HG02884 (cell line): ENCODE results near the gene ZNF341.
"Not testable (repeated sequence)": the region's sequence is repeated elsewhere in the genome, so short reads cannot be mapped to it uniquely, and the experiment has no call there.

Experiments used
- ATAC-seq: cut with Tn5 transposase; IDR thresholded peaks from one replicate; pipeline ENCODE4 v1.9.1; 2021; ENCODE audit warnings: mild to moderate bottlenecking, moderate library complexity; ENCODE audit not compliant: unreplicated experiment

ZNF341 gene

DNA sequence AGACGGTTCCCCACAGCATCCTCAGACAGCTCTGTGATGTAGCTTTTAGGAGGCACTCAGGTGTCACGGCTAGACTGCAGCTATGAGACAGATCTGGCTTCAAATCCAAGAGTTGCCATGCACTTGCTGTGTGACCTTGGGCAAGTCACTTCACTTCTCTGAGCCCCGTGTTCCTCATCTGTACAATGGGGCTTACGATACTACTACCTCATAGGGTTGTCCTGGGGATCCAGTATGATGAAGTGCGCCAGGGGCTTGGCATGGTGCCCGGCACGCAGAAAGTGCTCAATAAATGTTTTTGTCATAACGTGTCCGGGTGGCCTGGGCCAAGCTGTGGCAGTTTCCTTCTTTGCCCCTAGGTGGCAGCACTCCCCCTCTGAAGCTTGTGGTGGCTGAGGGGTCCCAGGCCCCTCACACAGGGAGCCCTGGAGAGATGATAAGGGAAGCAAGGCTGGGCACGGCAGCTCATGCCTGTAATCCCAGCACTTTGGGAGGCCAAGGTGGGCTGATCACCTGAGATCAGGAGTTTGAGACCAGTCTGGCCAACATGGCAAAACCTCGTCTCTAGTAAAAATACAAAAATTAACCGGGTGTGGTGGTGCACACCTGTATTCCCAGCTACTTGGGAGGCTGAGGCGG is 60.3 kb downstream of the ZNF341 start:
- no peak for ATAC-seq

DNA sequence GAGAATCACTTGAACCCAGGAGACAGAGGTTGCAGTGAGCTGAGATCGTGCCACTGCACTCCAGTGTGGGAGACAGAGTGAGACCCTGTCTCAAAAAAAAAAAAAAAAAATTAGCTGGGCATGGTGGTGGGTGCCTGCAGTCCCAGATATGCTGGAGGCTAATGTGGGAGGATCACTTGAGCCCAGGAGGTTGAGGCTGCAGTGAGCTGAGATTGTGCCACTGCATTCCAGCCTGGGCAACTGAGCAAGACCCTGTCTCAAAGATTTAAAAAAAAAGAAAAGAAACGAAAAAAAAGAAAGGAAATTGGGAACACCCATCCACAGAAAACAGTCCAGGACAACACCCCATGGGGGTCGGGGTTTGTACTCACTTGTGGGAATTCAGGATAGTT is 60.8 kb downstream of the ZNF341 start:
- not testable (repeated sequence) for ATAC-seq

GRCh38 chr20:33793011-33793931 is 61.5 kb downstream of the ZNF341 start:
- no peak for ATAC-seq

- no peak for ATAC-seq
These were observed 64.6 kb downstream of the ZNF341 start for GRCh38 chr20:33796263-33796906.

DNA sequence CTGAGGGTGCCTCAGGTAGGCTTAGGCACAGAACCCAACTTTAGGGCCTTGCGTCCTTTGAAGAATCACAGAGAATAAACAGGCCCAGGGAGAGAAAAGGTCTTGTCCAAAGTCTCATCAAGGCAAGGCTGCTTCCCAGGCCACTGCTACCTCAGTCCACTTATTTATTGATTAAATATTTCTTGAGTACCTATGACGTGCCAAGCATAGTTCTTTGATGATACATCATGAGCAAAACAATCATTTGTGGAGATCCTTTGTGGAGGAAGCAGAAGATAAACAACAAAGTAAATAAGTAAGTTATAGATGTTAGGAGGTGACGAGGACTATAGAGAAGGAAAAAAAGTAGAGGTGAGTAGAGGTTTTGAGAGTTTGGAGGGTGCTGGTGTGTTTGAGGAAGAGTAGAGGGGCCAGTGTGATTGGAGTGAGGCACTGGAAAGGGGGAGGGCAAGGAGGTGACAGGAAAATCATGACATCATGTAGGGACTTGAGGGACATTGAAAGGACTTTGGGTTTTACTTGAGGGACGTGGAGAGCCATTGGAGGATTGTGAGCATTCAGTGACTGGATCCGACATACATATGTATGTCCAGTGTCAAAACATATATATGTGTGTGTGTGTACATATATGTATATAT is 65.2 kb downstream of the ZNF341 start:
- ATAC-seq: no peak

DNA sequence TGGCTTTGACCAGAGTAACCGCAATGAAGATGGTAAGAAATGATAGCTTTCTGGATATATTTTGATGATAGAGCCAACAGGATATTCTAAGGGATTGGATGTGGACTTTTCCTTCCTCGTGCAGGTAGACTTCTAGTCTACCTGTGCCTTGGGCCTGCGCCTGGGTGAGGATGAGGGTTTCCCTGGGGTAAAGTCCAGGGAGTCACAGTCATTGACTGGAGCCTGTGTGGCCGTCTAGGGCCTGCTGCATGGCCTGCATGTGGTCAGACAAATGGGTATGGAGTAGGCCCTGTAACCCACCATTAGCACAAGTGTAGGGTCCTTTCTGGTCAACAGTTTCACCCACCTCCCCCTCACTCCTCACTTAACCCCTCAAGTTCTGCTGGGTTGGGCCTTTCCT is 66.6 kb downstream of the ZNF341 start:
- ATAC-seq: no peak

- no peak for ATAC-seq
These were observed 72.1 kb downstream of the ZNF341 start for GRCh38 chr20:33803921-33804337.

DNA sequence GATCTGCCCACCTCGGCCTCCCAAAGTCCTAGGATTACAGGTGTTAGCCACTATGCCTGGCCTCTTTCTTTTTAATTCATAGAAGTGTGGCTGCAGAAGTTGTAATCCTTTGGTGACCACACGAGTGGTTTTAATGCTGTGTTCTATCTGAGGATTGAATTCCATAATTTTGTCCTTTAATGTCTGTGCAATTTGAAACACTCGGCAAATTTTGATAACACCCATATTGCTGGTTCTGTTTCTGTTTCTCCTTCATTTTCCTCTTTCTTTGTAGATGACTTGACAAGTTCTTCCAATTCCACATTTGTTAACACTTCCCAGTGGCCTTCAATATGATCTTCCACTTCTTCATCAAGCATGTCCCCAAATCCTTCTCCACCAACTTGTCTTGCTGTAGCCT is 76.6 kb downstream of the ZNF341 start:
- ATAC-seq: no peak

DNA sequence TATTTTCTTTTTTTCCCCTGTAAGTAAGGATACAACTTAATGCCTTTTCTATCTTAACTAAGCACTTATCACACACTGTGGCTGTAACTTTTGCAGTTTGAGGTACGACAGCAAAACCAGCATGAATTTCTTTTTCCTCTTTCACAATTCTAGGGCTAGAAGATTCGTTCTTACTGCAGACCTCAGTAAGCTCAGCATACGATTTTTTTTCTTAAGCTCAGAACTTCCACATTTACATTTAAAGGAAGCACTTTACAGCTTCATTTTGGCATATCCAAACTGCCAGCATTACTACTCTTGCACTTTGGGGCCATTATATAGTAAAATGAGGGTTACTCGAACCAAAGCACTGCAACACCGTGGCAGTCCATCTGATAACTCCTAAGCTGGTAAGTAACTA is 78.5 kb downstream of the ZNF341 start:
- ATAC-seq: no peak

GRCh38 chr20:33810885-33811775 is 79.3 kb downstream of the ZNF341 start, which contains the start of gene CHMP4B:
Gene CHMP4B, plus strand, starts transcription at chr20:33811348. Its CDS starts 121 bp downstream, at chr20:33811469.
- peak; percentile 91 for ATAC-seq

GRCh38 chr20:33811776-33812151 is 80.0 kb downstream of the ZNF341 start:
- no peak for ATAC-seq

DNA sequence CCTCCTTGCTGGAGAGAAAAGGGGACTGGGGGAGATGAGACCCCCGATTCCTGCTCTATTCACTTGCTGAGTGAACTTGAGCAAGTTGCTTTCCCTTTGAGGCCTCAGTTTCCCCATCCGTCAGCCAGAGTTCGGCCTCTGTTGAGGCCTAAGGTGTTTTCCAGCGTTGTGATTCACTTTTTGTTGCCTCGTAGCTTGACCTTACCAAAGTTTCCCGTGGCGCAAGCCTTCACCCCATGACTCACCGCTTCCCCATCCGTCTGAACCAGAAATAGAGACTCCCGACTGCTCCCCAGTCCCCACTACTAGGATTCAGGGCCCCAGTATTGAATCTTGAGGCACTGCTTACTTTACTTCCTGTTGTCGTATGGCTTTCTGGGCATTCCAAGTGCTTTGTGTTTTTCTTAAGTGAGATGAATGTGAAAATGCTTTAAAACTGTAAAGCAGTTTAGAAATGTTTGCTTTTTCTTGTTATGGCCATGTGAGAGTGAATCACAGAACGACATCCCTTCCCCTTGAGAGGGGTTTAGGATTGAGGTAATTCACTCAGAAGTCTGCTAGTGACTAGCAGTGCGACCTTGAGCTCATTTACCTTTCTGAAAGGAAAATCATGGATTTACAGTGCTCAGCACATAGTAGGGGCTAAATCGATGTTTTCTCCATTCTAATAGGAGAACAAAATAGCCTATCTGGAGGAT is 80.5 kb downstream of the ZNF341 start:
- no peak for ATAC-seq

DNA sequence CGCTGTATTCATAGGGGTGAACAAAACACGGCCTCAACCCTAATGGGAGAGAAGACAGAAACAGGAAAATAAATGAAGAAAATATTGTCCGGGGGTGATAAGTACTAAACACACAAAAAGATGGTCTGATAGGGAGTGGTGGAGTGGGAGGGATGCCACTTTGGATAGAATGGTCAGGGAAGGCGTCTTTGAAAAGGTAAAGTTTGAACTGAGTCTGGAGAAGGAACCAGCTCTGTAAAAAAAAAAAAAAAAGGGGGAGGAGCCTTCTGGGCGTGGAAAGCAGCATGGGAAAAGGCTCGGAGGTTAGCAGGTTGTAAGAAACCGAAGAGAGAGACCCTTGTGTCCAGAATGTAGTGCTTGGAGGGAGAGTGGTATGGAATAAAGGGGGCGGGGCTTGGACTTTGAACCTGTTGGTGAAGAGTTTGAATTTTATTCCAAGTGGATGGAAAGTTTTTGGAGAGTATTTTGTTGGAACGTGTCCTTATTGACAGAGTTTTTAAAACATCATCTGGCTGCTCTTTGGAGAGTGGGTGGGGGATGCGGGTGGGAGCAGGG is 81.2 kb downstream of the ZNF341 start:
- ATAC-seq: no peak

- no peak for ATAC-seq
These were observed 82.5 kb downstream of the ZNF341 start for GRCh38 chr20:33814238-33814712.

GRCh38 chr20:33815671-33816070 is 83.9 kb downstream of the ZNF341 start:
- no peak for ATAC-seq

DNA sequence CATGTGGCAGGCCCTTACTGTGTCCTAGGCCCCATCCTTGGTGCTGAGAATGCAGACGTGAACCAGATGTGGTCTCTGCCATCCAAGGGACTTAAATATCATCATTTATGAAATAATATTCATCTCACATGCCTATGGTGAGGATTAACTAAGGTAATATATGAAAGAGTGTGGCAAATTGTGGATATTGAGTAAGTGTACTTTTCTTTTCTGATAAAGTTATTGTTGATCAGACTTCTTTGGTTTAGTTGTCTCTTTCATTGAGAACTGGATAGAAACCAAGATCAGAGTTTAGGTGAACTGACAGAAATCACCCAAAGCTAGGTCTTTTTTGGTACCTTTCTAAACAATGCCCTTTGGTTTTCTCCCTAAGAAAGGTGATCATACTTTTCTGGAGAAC is 84.4 kb downstream of the ZNF341 start:
- ATAC-seq: no peak

DNA sequence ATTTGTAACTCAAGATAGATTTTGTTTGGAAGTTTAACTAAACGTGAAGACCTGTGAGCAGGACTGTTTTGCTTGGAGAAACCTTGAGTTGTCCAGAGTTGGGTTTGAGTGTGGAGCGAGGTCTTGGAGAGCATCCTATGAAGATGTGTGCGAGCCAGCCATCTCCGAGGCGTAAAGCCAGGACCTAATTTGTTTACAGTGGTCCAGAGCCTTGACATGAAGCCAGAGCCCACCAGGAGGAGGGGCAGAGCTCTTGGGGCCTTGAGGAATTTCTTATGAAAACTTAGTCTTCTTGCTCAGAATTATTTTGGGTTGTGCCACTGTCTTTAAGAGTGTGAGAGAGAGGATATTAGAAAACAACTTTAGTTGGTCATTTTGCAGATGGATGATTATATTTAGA is 85.6 kb downstream of the ZNF341 start:
- no peak for ATAC-seq

DNA sequence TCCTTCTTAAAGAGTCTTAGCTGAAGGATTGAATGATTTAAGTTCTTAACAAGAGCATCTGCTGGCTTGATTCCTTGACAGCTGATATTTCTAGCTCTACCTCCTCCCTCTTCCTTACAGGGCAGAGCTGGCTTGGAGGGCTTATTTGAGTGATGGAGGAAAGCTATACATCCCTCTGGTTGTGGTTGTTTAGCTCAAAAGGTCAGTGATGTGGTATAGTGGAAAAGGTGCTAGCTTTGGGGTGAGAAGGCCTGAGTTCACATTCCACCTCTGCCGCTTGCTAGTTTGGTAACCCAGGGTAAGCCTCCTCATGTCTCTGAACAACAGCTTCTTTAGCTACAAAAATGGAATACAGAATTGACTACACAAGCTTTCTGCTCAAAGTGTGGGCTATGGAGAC is 87.7 kb downstream of the ZNF341 start:
- ATAC-seq: no peak

DNA sequence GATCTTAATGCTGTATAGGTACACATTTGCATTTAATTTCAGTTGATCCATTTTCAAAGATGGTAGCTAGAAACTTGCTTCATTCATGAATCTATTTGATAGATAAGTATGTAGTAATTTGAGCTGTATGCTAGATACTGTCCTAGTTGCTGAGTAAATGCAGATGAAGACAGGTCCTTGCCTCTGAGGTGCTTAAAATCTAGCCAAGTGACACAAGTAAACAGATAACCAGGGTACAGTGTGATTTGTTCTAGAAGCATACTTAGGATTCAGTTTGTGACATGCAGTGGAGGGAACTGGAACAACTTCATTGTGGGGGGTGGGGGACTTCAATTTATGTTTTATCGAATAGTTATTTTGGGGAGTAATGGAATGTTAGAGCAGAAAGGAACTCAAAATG is 88.6 kb downstream of the ZNF341 start:
- no peak for ATAC-seq
